B cell (primary cell): ENCODE measurements around the gene TCEAL4.

Experiments
- CTCF ChIP-seq: fragments of 200-600 bp; IDR thresholded peaks from one replicate; pipeline ENCODE4 v1.8.0; 2022; ENCODE audit warnings: antibody characterized with exemption, mild to moderate bottlenecking
- EZH2 ChIP-seq: IDR thresholded peaks from 2 replicates; pipeline ENCODE4 v1.6.1; 2012; ENCODE audit warnings: borderline replicate concordance, low read depth, mild to moderate bottlenecking, moderate library complexity, low read length; ENCODE audit not compliant: insufficient read depth, poor library complexity, severe bottlenecking

- TF ChIP-seq CTCF (no peak), EZH2 (no peak)
Measured at GRCh38 chrX:103615781-103616371, 30.6 kb downstream of the TCEAL4 start.
